Peyer's patch (tissue), 4 donors: Measurements from ENCODE around the gene LYPLA2. TPM values are rescaled to one million over a fixed set of nuclear protein-coding genes. Genes with fewer than 3 reads are reported as not detected.

Source experiments
- DNase-seq, 3 donors: peaks; one replicate each; pipeline ENCODE4 v3.0.0-alpha.2; 2017 to 2019
- H3K27ac ChIP-seq, 4 donors: fragments of 200-600 bp; sonication (generic); one replicate each; pipeline ENCODE4 v1.5.1; 2016 to 2019
- H3K27me3 ChIP-seq, 2 donors: fragments of 200-600 bp; sonication (generic); one replicate each; pipeline ENCODE4 v1.5.1; 2019
- H3K36me3 ChIP-seq, 3 donors: fragments of 200-600 bp; sonication (generic); one replicate each; pipeline ENCODE4 v1.5.1; 2016 to 2019
- H3K4me1 ChIP-seq, 4 donors: fragments of 200-600 bp; sonication (generic); one replicate each; pipeline ENCODE4 v1.5.1; 2016 to 2019
- H3K4me3 ChIP-seq, 4 donors: fragments of 200-600 bp; sonication (generic); 1 replicate in 3 of 4; 2 replicates in 1 of 4; pipeline ENCODE4 v1.5.1; 2016 to 2019; ENCODE audit warnings: mild to moderate bottlenecking in 1 of 4
- H3K9me3 ChIP-seq, 4 donors: fragments of 200-600 bp; sonication (generic); one replicate each; pipeline ENCODE4 v1.5.1; 2016 to 2019; ENCODE audit warnings: mild to moderate bottlenecking in 1 of 4
- CTCF ChIP-seq, 6 experiments: fragments of 450-650 bp in 4 of 6; fragments of 200-600 bp in 2 of 6; sonication (generic) in 1 of 6; IDR thresholded peaks; one replicate each; pipeline ENCODE4 v1.5.1; 2017 to 2019; ENCODE audit warnings: antibody characterized with exemption in 6 of 6, mild to moderate bottlenecking in 3 of 6, moderate library complexity in 1 of 6
- POLR2A ChIP-seq, 2 donors: fragments of 450-650 bp; IDR thresholded peaks; one replicate each; pipeline ENCODE4 v1.5.1; 2017; ENCODE audit warnings: antibody characterized with exemption in 2 of 2, mild to moderate bottlenecking in 2 of 2, moderate library complexity in 2 of 2
- total RNA-seq, 4 donors: library from RNA; depleted of rRNA; stranded (reverse); fragments of >200 nt; gene quantifications; one replicate each; pipeline ENCODE4 v1.1.0, GENCODE V29; 2016

LYPLA2 gene
- total RNA-seq, 4 donors from 2014 or later: 47.0 to 117 (median 105) TPM

- no peak overlapping the region for H3K4me3 ChIP-seq
- H3K4me1 ChIP-seq: peaks cover 4 to 9% (median 5%) of the 10 kb centered on the region in 4 donors
- no peak overlapping the region for H3K27ac ChIP-seq
- H3K27me3 ChIP-seq: no peaks in the 10 kb centered on the region
- TF ChIP-seq POLR2A (IDR thresholded peaks at IDR 0.05): no peak
- TF ChIP-seq CTCF (IDR thresholded peaks at IDR 0.05): no peak
- no peak for DNase-seq
- no peaks in the 10 kb centered on the region for H3K9me3 ChIP-seq
- no peaks in the 10 kb centered on the region for H3K36me3 ChIP-seq
Measured at GRCh38 chr1:23836037-23836436, 45.1 kb downstream of the LYPLA2 start.

- Histone ChIP-seq H3K4me1 (peaks cover 4 to 9% (median 5%) of the 10 kb centered on the region in 4 donors), H3K4me3 (peak overlapping the region in 3 of 4 donors; percentile 33 to 42 (median 40)), H3K9me3 (no peaks in the 10 kb centered on the region), H3K36me3 (no peaks in the 10 kb centered on the region), H3K27me3 (no peaks in the 10 kb centered on the region), H3K27ac (peak overlapping the region in 1 of 4 donors; percentile 38)
- peak in 2 of 3 donors; percentile 48 for DNase-seq
- TF ChIP-seq POLR2A (IDR thresholded peaks at IDR 0.05): no peak
- TF ChIP-seq CTCF (IDR thresholded peaks at IDR 0.05): no peak
Measured at GRCh38 chr1:23837908-23838307, 47.0 kb downstream of the LYPLA2 start.

- Histone ChIP-seq H3K36me3 (no peaks in the 10 kb centered on the region), H3K4me1 (peaks cover 4 to 9% (median 5%) of the 10 kb centered on the region in 4 donors), H3K4me3 (peak overlapping the region; percentile 20 to 42 (median 36)), H3K27ac (peak overlapping the region in 1 of 4 donors; percentile 38), H3K27me3 (no peaks in the 10 kb centered on the region), H3K9me3 (no peaks in the 10 kb centered on the region)
- peak; percentile 77 to 86 (median 80) for DNase-seq
- TF ChIP-seq POLR2A (IDR thresholded peaks at IDR 0.05) (no peak), CTCF (IDR thresholded peaks at IDR 0.05) (no peak)
Measured at GRCh38 chr1:23838401-23838866, 47.5 kb downstream of the LYPLA2 start.

GRCh38 chr1:23843644-23844043 lies 52.7 kb downstream of the LYPLA2 start:
- peaks cover 0 to 35% (median 3%) of the 10 kb centered on the region in 3 donors for H3K36me3 ChIP-seq
- no peak for DNase-seq
- H3K4me1 ChIP-seq: peaks cover 0 to 4% (median 0%) of the 10 kb centered on the region in 4 donors
- no peaks in the 10 kb centered on the region for H3K27me3 ChIP-seq
- no peak overlapping the region for H3K4me3 ChIP-seq
- H3K9me3 ChIP-seq: no peaks in the 10 kb centered on the region
- TF ChIP-seq CTCF (IDR thresholded peaks at IDR 0.05): no peak
- no peak for TF ChIP-seq POLR2A (IDR thresholded peaks at IDR 0.05)
- H3K27ac ChIP-seq: no peak overlapping the region

Other genes with a start within 250 kb of the LYPLA2 start
- gene ID3, start 231.6 kb upstream of the LYPLA2 start, total RNA-seq: 100 to 1,000 TPM; 121 to 224 (median 167) TPM
- gene RPL11, start 99.3 kb upstream of the LYPLA2 start, total RNA-seq: 100 to 1,000 TPM; 339 to 882 (median 437) TPM
- 10 to 100 TPM; 26.3 to 43.7 (median 31.2) TPM for gene ELOA, start 47.7 kb upstream of the LYPLA2 start, total RNA-seq
- 10 to 100 TPM; 19.4 to 47.0 (median 30.1) TPM for gene PITHD1, start 12.7 kb upstream of the LYPLA2 start, total RNA-seq
- 100 to 1,000 TPM in 2 of 4 donors, 10 to 100 TPM in 2; 58.6 to 137 (median 107) TPM for gene GALE, start 9.6 kb downstream of the LYPLA2 start, total RNA-seq
- gene HMGCL, start 34.3 kb downstream of the LYPLA2 start, total RNA-seq: 10 to 100 TPM; 24.8 to 74.3 (median 64.6) TPM
- 100 to 1,000 TPM in 2 of 4 donors, 10 to 100 TPM in 2; 47.9 to 182 (median 107) TPM for gene FUCA1, start 77.1 kb downstream of the LYPLA2 start, total RNA-seq
- 10 to 100 TPM in 1 of 4 donors, under 1 TPM in 2, not detected in 1; 0.54 to 13.2 (median 0.66) TPM for gene CNR2, start 122.2 kb downstream of the LYPLA2 start, total RNA-seq
- gene PNRC2, start 168.7 kb downstream of the LYPLA2 start, total RNA-seq: 100 to 1,000 TPM in 2 of 4 donors, 10 to 100 TPM in 2; 77.9 to 157 (median 104) TPM
- gene SRSF10, start 189.2 kb downstream of the LYPLA2 start, total RNA-seq: 100 to 1,000 TPM in 3 of 4 donors, 10 to 100 TPM in 1; 86.3 to 224 (median 112) TPM